GM12873 (cell line): Measurements from ENCODE around the gene LRRC4C.

Experiments used
- TF ChIP-seq, protein P1 (sequence below): IDR thresholded peaks from 2 replicates; pipeline ENCODE4 v1.5.1; 2012; ENCODE audit warnings: low read depth, mild to moderate bottlenecking, moderate library complexity, low read length, control low read depth; ENCODE audit not compliant: insufficient read depth; ENCODE audit errors: missing control alignments

Gene LRRC4C

DNA sequence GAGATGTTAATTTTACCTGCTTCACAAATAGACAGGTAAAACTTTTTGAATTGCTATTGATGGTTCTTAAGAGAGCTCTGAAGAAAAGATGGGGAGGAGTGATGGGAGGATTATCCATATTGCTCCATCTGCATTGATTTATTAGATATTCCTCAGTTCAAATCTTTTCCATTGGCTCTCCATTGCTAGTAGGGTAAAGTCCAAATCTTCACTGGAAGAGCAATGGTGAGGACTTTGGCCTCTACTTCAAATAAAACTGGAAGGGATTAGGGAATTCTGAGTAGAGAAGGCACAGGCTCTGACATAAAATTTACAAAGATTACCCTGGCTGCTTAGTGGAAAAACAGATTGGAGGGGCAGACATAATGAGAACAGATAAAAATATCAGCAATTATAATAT, 1024.1 kb downstream of the LRRC4C start:
- TF ChIP-seq, protein P1, sequence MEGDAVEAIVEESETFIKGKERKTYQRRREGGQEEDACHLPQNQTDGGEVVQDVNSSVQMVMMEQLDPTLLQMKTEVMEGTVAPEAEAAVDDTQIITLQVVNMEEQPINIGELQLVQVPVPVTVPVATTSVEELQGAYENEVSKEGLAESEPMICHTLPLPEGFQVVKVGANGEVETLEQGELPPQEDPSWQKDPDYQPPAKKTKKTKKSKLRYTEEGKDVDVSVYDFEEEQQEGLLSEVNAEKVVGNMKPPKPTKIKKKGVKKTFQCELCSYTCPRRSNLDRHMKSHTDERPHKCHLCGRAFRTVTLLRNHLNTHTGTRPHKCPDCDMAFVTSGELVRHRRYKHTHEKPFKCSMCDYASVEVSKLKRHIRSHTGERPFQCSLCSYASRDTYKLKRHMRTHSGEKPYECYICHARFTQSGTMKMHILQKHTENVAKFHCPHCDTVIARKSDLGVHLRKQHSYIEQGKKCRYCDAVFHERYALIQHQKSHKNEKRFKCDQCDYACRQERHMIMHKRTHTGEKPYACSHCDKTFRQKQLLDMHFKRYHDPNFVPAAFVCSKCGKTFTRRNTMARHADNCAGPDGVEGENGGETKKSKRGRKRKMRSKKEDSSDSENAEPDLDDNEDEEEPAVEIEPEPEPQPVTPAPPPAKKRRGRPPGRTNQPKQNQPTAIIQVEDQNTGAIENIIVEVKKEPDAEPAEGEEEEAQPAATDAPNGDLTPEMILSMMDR, result no peak

GRCh38 chr11:40434926-40435325, 1024.5 kb downstream of the LRRC4C start:
- TF ChIP-seq, protein P1, result no peak

GRCh38 chr11:40432358-40432757, 1027.1 kb downstream of the LRRC4C start:
- TF ChIP-seq, protein P1, result no peak

DNA sequence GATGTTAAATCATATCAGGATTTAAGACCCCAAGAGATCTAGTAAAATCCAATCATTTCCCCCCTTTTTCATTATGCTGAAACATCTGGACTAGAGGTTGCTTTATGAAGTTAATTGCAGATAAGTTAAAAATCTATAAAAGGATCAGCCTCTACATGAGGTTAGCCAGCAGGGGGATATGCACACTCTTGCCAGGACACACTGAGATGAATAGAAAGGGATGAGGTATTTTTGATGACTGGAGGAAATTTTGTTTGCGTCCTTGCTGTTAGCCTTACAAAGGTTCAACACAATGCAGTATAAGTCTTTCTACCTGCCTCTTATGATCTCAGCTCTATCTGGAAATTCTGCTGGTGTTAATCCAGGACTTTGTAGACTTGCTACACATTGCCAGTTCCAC, 1034.3 kb downstream of the LRRC4C start:
- TF ChIP-seq, protein P1, result no peak

DNA sequence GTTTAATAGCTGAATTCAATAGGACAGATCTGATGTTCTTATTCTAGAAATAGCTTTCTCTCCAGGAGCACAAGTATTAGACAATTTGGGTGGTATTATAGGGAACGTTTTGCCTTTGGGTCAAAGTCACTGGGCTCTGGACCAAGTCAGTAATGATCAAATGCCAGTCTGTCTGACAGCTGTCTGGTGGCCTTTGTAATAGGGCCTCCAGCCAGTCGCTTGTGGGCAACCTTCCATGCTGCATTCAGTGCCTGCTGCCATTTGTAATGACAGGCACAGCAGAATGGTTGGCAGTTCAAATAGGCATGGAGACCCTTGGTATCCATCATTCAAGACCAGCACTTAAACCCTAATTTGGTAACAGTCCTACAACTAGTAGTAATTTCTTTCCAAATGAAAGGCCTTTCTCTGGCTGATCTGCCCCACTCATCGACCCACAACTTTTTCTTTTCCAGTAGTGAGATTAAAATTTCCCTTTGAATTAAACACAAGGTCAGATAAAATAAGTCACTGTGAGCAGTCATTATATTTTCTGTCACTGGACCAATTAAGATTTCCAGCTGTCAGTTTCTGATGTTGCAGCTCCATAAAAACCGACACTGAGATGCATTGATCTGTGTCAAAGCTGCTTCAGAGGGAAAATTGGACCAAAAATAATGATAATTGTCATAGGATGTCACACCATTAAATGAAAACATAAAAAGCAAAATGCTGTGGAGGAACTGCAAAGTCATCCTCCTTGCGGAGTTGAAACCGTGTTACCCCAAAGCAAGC, 1038.1 kb downstream of the LRRC4C start:
- TF ChIP-seq, protein P1, result no peak

GRCh38 chr11:40417627-40418026, 1041.8 kb downstream of the LRRC4C start:
- TF ChIP-seq, protein P1, result no peak

GRCh38 chr11:40407355-40407754, 1052.1 kb downstream of the LRRC4C start:
- TF ChIP-seq, protein P1, result no peak
